CD4-positive, alpha-beta T cell (primary cell): ENCODE results near the gene ARHGEF19. TPM values are rescaled to one million over a fixed set of nuclear protein-coding genes. Genes with fewer than 3 reads are reported as not detected.
"Not testable (repeated sequence)": the region's sequence is repeated elsewhere in the genome, so short reads cannot be mapped to it uniquely, and the experiment has no call there.

ENCODE experiments used
- ATAC-seq: fragments of 200-7000 bp; cut with Tn5 transposase; one replicate; pipeline ENCODE4 v1.10.0; 2022; ENCODE audit warnings: mild to moderate bottlenecking; ENCODE audit not compliant: poor library complexity
- CTCF ChIA-PET: fragments of 350-600 bp; sonication (Branson Sonifier 250); formaldehyde crosslinking; loops from one replicate; lab custom pipeline; 2021; ENCODE audit warnings: antibody characterized with exemption, inconsistent platforms; lab: Charles Lee
- POLR2A ChIA-PET: fragments of 350-600 bp; sonication (Branson Sonifier 250); formaldehyde crosslinking; loops from one replicate; lab custom pipeline; 2021; ENCODE audit warnings: antibody characterized with exemption, inconsistent platforms; lab: Charles Lee
- DNase-seq, 14 experiments: peaks; one replicate each; pipeline ENCODE4 v3.0.0-alpha.2; 2013 to 2020; ENCODE audit warnings: mixed read lengths in 2 of 14
- H3K27ac ChIP-seq, 2 donors: one replicate each; pipeline versions ENCODE4 v1.5.1 to v1.7.0; 2013; ENCODE audit warnings: low read length in 2 of 2, low read depth in 1 of 2, mild to moderate bottlenecking in 1 of 2
- H3K27me3 ChIP-seq, 2 experiments: 1 replicate in 1 of 2; 2 replicates in 1 of 2; pipeline versions ENCODE4 v1.6.1 to v1.7.0; 2013; ENCODE audit warnings: low read length in 2 of 2, control low read depth in 1 of 2, mild to moderate bottlenecking in 1 of 2, moderate library complexity in 1 of 2; ENCODE audit not compliant: insufficient read depth in 2 of 2, control insufficient read depth in 1 of 2
- H3K36me3 ChIP-seq: one replicate; pipeline ENCODE4 v1.6.1; 2013; ENCODE audit warnings: low read length, control low read depth; ENCODE audit not compliant: insufficient read depth
- H3K4me1 ChIP-seq: one replicate; pipeline ENCODE4 v1.6.1; 2013; ENCODE audit warnings: low read length, control low read depth; ENCODE audit not compliant: insufficient read depth
- H3K4me3 ChIP-seq: one replicate; pipeline ENCODE4 v1.5.1; 2013; ENCODE audit warnings: mild to moderate bottlenecking, low read length, moderate library complexity
- H3K9me3 ChIP-seq, 2 experiments: 1 replicate in 1 of 2; 2 replicates in 1 of 2; pipeline versions ENCODE4 v1.6.1 to v1.7.0; 2013; ENCODE audit warnings: low read length in 2 of 2, mild to moderate bottlenecking in 2 of 2, control low read depth in 1 of 2, moderate library complexity in 1 of 2; ENCODE audit not compliant: control insufficient read depth in 1 of 2, insufficient read depth in 1 of 2
- H3K27ac Mint-ChIP-seq: one replicate; pipeline ENCODE4 v1.8.0; 2020; ENCODE audit warnings: mixed read lengths
- H3K27me3 Mint-ChIP-seq: one replicate; pipeline ENCODE4 v1.8.0; 2021; ENCODE audit warnings: mixed read lengths
- H3K36me3 Mint-ChIP-seq: one replicate; pipeline ENCODE4 v1.8.0; 2021; ENCODE audit warnings: low read depth, mixed read lengths
- H3K4me1 Mint-ChIP-seq: one replicate; pipeline ENCODE4 v1.8.0; 2021; ENCODE audit warnings: low read depth, mixed read lengths
- H3K4me3 Mint-ChIP-seq: one replicate; pipeline ENCODE4 v1.8.0; 2020; ENCODE audit warnings: mild to moderate bottlenecking, mixed read lengths
- H3K9me3 Mint-ChIP-seq: one replicate; pipeline ENCODE4 v1.8.0; 2020; ENCODE audit warnings: mixed read lengths
- CTCF ChIP-seq: fragments of 200-600 bp; IDR thresholded peaks from one replicate; pipeline ENCODE4 v1.8.0; 2022; ENCODE audit warnings: antibody characterized with exemption, mild to moderate bottlenecking
- intact Hi-C, 2 experiments: fragments of 100-400 bp; cut with DNase I in 1 of 2; cut with micrococcal nuclease in 1 of 2; formaldehyde crosslinking; loops; one replicate each; pipeline versions ENCODE4 v1.15.1 to v1.9.0; 2023 to 2025; cut with DNase I, micrococcal nuclease
- total RNA-seq, 174 experiments: library from RNA in 2 of 174; stranded (reverse) in 2 of 174; gene quantifications; one replicate each; pipeline ENCODE4 v1.2.3 and lab custom pipeline; 2021 to 2026

ARHGEF19 gene
- total RNA-seq, 2 experiments from 2014 or later, result 3.8 to 5.8 TPM

- TF ChIP-seq CTCF, result no peak
- Histone ChIP-seq H3K4me3 (no peak overlapping the region), H3K36me3 (no peaks in the 10 kb centered on the region), H3K27ac (no peak overlapping the region), H3K4me1 (peaks cover 51% of the 10 kb centered on the region), H3K27me3 (no peaks in the 10 kb centered on the region), H3K9me3 (no peaks in the 10 kb centered on the region)
- no peaks in the 10 kb centered on the region for H3K9me3 Mint-ChIP-seq
- peak overlapping the region; percentile 16 for H3K27ac Mint-ChIP-seq
- DNase-seq (peak in 2 of 14 experiments; percentile 26 to 33), ATAC-seq (no peak)
- peaks cover 49% of the 10 kb centered on the region for H3K4me1 Mint-ChIP-seq
- intact Hi-C loops, result loop anchor here in 1 of 2 experiments (1.0 kb wide), 1 partner anchor 12 kb away; the partner anchor contains the start of gene EPHA2
- no peaks in the 10 kb centered on the region for H3K27me3 Mint-ChIP-seq
- H3K36me3 Mint-ChIP-seq, result no peaks in the 10 kb centered on the region
- ChIA-PET CTCF (no interaction called here), POLR2A (interaction anchor here (1.0 to 1.4 kb wide), 2 partner anchors 9 to 22 kb away, joined by 3 to 5 read pairs; no protein-coding TSS in a partner anchor)
- H3K4me3 Mint-ChIP-seq, result peak overlapping the region; percentile 70
Measured at GRCh38 chr1:16168622-16169360, 43.7 kb downstream of the ARHGEF19 start.

- H3K4me3 ChIP-seq, result peak overlapping the region; percentile 55
- H3K27ac ChIP-seq, H3K36me3 Mint-ChIP-seq, H3K27me3 ChIP-seq, H3K27me3 Mint-ChIP-seq, H3K36me3 ChIP-seq, H3K9me3 ChIP-seq, DNase-seq, H3K9me3 Mint-ChIP-seq, CTCF ChIA-PET, ATAC-seq: not testable (repeated sequence)
- POLR2A ChIA-PET, result interaction anchor here (0.9 to 1.4 kb wide), 4 partner anchors 8 to 49 kb away, joined by 3 to 5 read pairs (median 4); partner anchors contain the start of gene EPHA2
- H3K4me1 ChIP-seq, result peaks cover 56% of the 10 kb centered on the region
- H3K4me3 Mint-ChIP-seq, result peak overlapping the region; percentile 70
- intact Hi-C loops, result loop anchor here in 1 of 2 experiments (1.0 kb wide), 1 partner anchor 12 kb away; the partner anchor contains the start of gene EPHA2
- peaks cover 54% of the 10 kb centered on the region for H3K4me1 Mint-ChIP-seq
- peak overlapping the region; percentile 16 for H3K27ac Mint-ChIP-seq
Measured at GRCh38 chr1:16168144-16168495, 44.3 kb downstream of the ARHGEF19 start.

- ATAC-seq, result peak; percentile 87
- Mint-ChIP-seq H3K4me1 (peaks cover 60% of the 10 kb centered on the region), H3K9me3 (no peaks in the 10 kb centered on the region), H3K36me3 (no peaks in the 10 kb centered on the region), H3K4me3 (peak overlapping the region; percentile 70), H3K27me3 (no peaks in the 10 kb centered on the region), H3K27ac (peak overlapping the region; percentile 16)
- Histone ChIP-seq H3K9me3 (no peaks in the 10 kb centered on the region), H3K4me1 (peaks cover 62% of the 10 kb centered on the region), H3K4me3 (peak overlapping the region; percentile 55), H3K27ac (no peak overlapping the region), H3K27me3 (no peaks in the 10 kb centered on the region), H3K36me3 (no peaks in the 10 kb centered on the region)
- intact Hi-C loops, result loop anchor here in 1 of 2 experiments (1.0 kb wide), 1 partner anchor 11 kb away; the partner anchor contains the start of gene EPHA2
- ChIA-PET POLR2A (interaction anchor here (0.9 to 1.1 kb wide), 2 partner anchors 11 to 50 kb away, joined by 3 to 4 read pairs; partner anchors contain the start of gene EPHA2), CTCF (no interaction called here)
- no peak for TF ChIP-seq CTCF
- peak; percentile 38 to 85 (median 60) for DNase-seq
Measured at GRCh38 chr1:16167331-16168143, 44.9 kb downstream of the ARHGEF19 start.
